Liver (tissue), 9 donors: ENCODE data around the gene TRDMT1. TPM values are rescaled to one million over a fixed set of nuclear protein-coding genes. Genes with fewer than 3 reads are reported as not detected.

Source experiments
- DNase-seq: peaks from one replicate; pipeline ENCODE4 v3.0.0-alpha.2; 2017; ENCODE audit warnings: low spot score
- H3K27ac ChIP-seq, 2 donors: one replicate each; pipeline ENCODE4 v1.7.0; 2013; ENCODE audit warnings: inconsistent platforms in 2 of 2, low read length in 2 of 2, control low read depth in 1 of 2, low read depth in 1 of 2, mild to moderate bottlenecking in 1 of 2
- H3K27me3 ChIP-seq, 4 donors: one replicate each; pipeline versions ENCODE4 v1.6.1 to v1.7.0; 2013; ENCODE audit warnings: low read length in 3 of 4, inconsistent platforms in 1 of 4, mild to moderate bottlenecking in 1 of 4, moderate library complexity in 1 of 4; ENCODE audit not compliant: control insufficient read depth in 4 of 4, insufficient read depth in 4 of 4
- H3K36me3 ChIP-seq, 4 donors: one replicate each; pipeline versions ENCODE4 v1.6.1 to v1.7.0; 2013; ENCODE audit warnings: low read length in 3 of 4, mild to moderate bottlenecking in 3 of 4, low read depth in 1 of 4, moderate library complexity in 1 of 4; ENCODE audit not compliant: control insufficient read depth in 4 of 4, insufficient read depth in 3 of 4
- H3K4me1 ChIP-seq, 4 donors: one replicate each; pipeline versions ENCODE4 v1.6.1 to v1.7.0; 2013; ENCODE audit warnings: low read length in 3 of 4, mild to moderate bottlenecking in 3 of 4, moderate library complexity in 1 of 4; ENCODE audit not compliant: control insufficient read depth in 4 of 4, insufficient read depth in 4 of 4
- H3K4me3 ChIP-seq, 3 donors: one replicate each; pipeline versions ENCODE4 v1.6.1 to v1.7.0; 2013; ENCODE audit warnings: low read length in 3 of 3, control low read depth in 1 of 3, low read depth in 1 of 3, mild to moderate bottlenecking in 1 of 3
- H3K9ac ChIP-seq, 2 donors: one replicate each; pipeline ENCODE4 v1.7.0; 2013; ENCODE audit warnings: low read length in 2 of 2, mild to moderate bottlenecking in 2 of 2, moderate library complexity in 2 of 2, control low read depth in 1 of 2, low read depth in 1 of 2
- H3K9me3 ChIP-seq, 4 donors: one replicate each; pipeline versions ENCODE4 v1.6.1 to v1.7.0; 2013; ENCODE audit warnings: low read length in 3 of 4; ENCODE audit not compliant: control insufficient read depth in 4 of 4
- CTCF ChIP-seq: fragments of 150-350 bp; IDR thresholded peaks from 2 replicates; pipeline ENCODE4 v1.5.1; 2017; ENCODE audit warnings: improper control_type of control experiment, low read depth, low read length; ENCODE audit not compliant: missing input control
- EGR1 ChIP-seq, 2 donors: IDR thresholded peaks; 2 replicates each; pipeline ENCODE4 v1.6.1; 2016 to 2018; ENCODE audit warnings: antibody characterized with exemption in 2 of 2, low read depth in 2 of 2
- FOXA1 ChIP-seq: IDR thresholded peaks from 2 replicates; pipeline ENCODE4 v1.6.1; 2016; ENCODE audit warnings: antibody characterized with exemption
- FOXA2 ChIP-seq: IDR thresholded peaks from 2 replicates; pipeline ENCODE4 v1.6.1; 2016; ENCODE audit warnings: antibody characterized with exemption
- GABPA ChIP-seq, 2 donors: IDR thresholded peaks in 1 of 2; conservative IDR thresholded peaks in 1 of 2; 2 replicates each; pipeline ENCODE4 v1.6.1; 2016; ENCODE audit warnings: antibody characterized with exemption in 2 of 2, mild to moderate bottlenecking in 1 of 2, moderate library complexity in 1 of 2
- HNF4G ChIP-seq: IDR thresholded peaks from 2 replicates; pipeline ENCODE4 v1.6.1; 2016; ENCODE audit warnings: antibody characterized with exemption
- RAD21 ChIP-seq, 2 donors: IDR thresholded peaks; 2 replicates each; pipeline ENCODE4 v1.6.1; 2016; ENCODE audit warnings: antibody characterized with exemption in 2 of 2, mild to moderate bottlenecking in 2 of 2
- REST ChIP-seq: IDR thresholded peaks from 2 replicates; pipeline ENCODE4 v1.6.1; 2016; ENCODE audit warnings: antibody characterized with exemption, mild to moderate bottlenecking
- RXRA ChIP-seq, 2 donors: IDR thresholded peaks; 2 replicates each; pipeline ENCODE4 v1.6.1; 2017 to 2018; ENCODE audit warnings: antibody characterized with exemption in 2 of 2, mild to moderate bottlenecking in 1 of 2
- SP1 ChIP-seq: IDR thresholded peaks from 2 replicates; pipeline ENCODE4 v1.6.1; 2018; ENCODE audit warnings: antibody characterized with exemption, mild to moderate bottlenecking
- TAF1 ChIP-seq: conservative IDR thresholded peaks from 2 replicates; pipeline ENCODE4 v1.6.1; 2016; ENCODE audit warnings: antibody characterized with exemption, mild to moderate bottlenecking
- YY1 ChIP-seq: IDR thresholded peaks from 2 replicates; pipeline ENCODE4 v1.6.1; 2016; ENCODE audit warnings: antibody characterized with exemption, mild to moderate bottlenecking
- ZBTB33 ChIP-seq: IDR thresholded peaks from 2 replicates; pipeline ENCODE4 v1.6.1; 2016; ENCODE audit warnings: antibody characterized with exemption
- WGBS: extraction: QIAGEN DNeasy Blood & Tissue Kit; methylation state at CpG from one replicate; pipeline ENCODE4 v1.1.7; 2013; 5-methylcytosine and 5-hydroxymethylcytosine counted together
- polyA plus RNA-seq, 2 donors: library from polyadenylated mRNA; stranded (reverse) in 1 of 2; unstranded in 1 of 2; fragments of 200-250 nt in 1 of 2; fragments of >200 nt in 1 of 2; fragmentation: Nextera tagmentation in 1 of 2; extraction: Ambion mirVana in 1 of 2; gene quantifications; one replicate each; pipeline versions ENCODE4 v1.2.1 to v1.2.3, GENCODE V29; 2013 to 2015
- total RNA-seq, 2 donors: library from RNA; depleted of rRNA; stranded (reverse); fragments of >200 nt; gene quantifications; one replicate each; pipeline ENCODE4 v1.2.3, GENCODE V29; 2014
- TF ChIP-seq, protein P1 (sequence below): IDR thresholded peaks from 2 replicates; pipeline ENCODE4 v1.6.1; 2016; ENCODE audit warnings: antibody characterized with exemption
- TF ChIP-seq, protein P2 (sequence below): IDR thresholded peaks from 2 replicates; pipeline ENCODE4 v1.6.1; 2016; ENCODE audit warnings: antibody characterized with exemption
- donor health status: healthy.
- donor health status: healthy.
- donor health status: healthy.
- donor health status: healthy.
- donor health status: healthy.

Gene TRDMT1
- total and polyA plus RNA-seq, 4 donors = 0.38 to 2.4 (median 1.1) TPM

GRCh38 chr10:17239345-17240085, 38.0 kb upstream of the TRDMT1 start:
- 89% methylated on average over 6 of the region's 6 CpGs for WGBS
- Histone ChIP-seq H3K4me1 (no peaks in the 10 kb centered on the region), H3K27ac (no peak overlapping the region), H3K36me3 (peaks cover 0 to 4% (median 0%) of the 10 kb centered on the region in 4 donors), H3K27me3 (peaks cover 0 to 4% (median 0%) of the 10 kb centered on the region in 4 donors), H3K9ac (no peak overlapping the region), H3K9me3 (peaks cover 0 to 2% (median under 1%) of the 10 kb centered on the region in 4 donors), H3K4me3 (no peak overlapping the region)
- TF ChIP-seq, protein P1, sequence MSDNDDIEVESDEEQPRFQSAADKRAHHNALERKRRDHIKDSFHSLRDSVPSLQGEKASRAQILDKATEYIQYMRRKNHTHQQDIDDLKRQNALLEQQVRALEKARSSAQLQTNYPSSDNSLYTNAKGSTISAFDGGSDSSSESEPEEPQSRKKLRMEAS = no peak
- DNase-seq = no peak

DNA sequence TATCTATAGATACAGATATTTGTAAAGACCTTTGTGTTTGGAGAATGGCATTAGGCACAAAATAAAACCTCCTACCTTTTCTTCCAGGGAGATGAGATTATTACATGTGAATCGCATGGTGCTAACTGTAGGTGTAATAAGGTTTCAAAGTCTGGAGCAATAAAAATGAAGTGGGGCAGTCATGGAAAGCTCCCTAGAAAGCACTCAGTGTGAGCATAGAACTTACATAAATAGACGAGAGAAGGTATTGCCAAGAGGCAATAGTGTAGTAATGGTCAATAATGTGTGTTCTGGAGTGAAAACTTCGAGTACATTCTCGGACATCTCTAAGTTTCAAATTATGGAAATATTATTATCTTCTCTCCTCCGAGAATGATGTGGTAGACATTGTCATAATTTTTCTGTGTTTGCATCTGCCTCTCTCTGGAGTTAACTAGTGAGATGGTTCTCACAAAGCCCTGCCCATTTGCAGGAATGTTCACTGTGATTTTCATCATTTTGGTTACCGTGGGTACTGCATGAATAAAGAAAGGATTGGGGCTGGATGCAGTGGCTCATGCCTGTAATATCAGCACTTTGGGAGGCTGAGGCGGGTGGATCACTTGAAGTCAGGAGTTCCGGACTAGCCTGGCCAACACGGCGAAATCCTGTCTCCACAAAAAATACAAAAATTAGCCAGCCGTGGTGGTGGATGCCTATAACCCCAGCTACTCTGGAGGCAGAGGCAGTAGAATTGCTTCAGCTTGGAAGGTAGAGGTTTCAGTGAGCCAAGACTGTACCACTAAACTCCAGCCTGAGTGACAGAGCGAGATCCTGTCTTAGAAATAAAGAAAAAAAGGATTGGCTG, 37.2 kb upstream of the TRDMT1 start:
- Histone ChIP-seq H3K27me3 (peaks cover 0 to 4% (median 0%) of the 10 kb centered on the region in 4 donors), H3K9ac (no peak overlapping the region), H3K36me3 (peaks cover 0 to 4% (median under 1%) of the 10 kb centered on the region in 4 donors), H3K9me3 (peaks cover 0 to 2% (median under 1%) of the 10 kb centered on the region in 4 donors), H3K4me3 (no peak overlapping the region), H3K27ac (no peak overlapping the region), H3K4me1 (no peaks in the 10 kb centered on the region)
- no peak for DNase-seq
- 80% methylated on average over 12 of the region's 12 CpGs for WGBS
- TF ChIP-seq RAD21 (IDR thresholded peaks at IDR 0.05) (no peak), RXRA (IDR thresholded peaks at IDR 0.05) (no peak), EGR1 (IDR thresholded peaks at IDR 0.05; ENCODE audit: low read depth in 2 of 2) (no peak), YY1 (no peak), GABPA (IDR thresholded peaks at IDR 0.05 in 1 of 2, conservative IDR thresholded peaks at IDR 0.05 in 1 of 2) (no peak), HNF4G (no peak), FOXA1 (no peak), CTCF (no peak), SP1 (no peak), ZBTB33 (no peak), FOXA2 (no peak), REST (no peak), TAF1 (no peak)
- TF ChIP-seq, protein P1 = no peak
- TF ChIP-seq, protein P2, sequence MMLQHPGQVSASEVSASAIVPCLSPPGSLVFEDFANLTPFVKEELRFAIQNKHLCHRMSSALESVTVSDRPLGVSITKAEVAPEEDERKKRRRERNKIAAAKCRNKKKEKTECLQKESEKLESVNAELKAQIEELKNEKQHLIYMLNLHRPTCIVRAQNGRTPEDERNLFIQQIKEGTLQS = no peak
